Neural progenitor cell (in vitro differentiated cells): ENCODE results near the gene PACRG. TPM values are rescaled to one million over a fixed set of nuclear protein-coding genes. Genes with fewer than 3 reads are reported as not detected.

ENCODE experiments used
- DNase-seq: peaks from one replicate; pipeline ENCODE4 v3.0.0-alpha.2; 2016; ENCODE audit warnings: low spot score
- H2AFZ ChIP-seq: fragments of 200-600 bp; sonication (generic); replicated peaks from 2 replicates; pipeline ENCODE4 v1.6.1; 2016; ENCODE audit warnings: antibody characterized with exemption
- H3F3A ChIP-seq: fragments of 200-600 bp; sonication (generic); 2 replicates; pipeline ENCODE4 v1.6.1; 2016; ENCODE audit warnings: antibody characterized with exemption, low read depth
- H3K27ac ChIP-seq: fragments of 200-600 bp; sonication (generic); 2 replicates; pipeline ENCODE4 v1.5.1; 2016; ENCODE audit warnings: mild to moderate bottlenecking
- H3K27me3 ChIP-seq: fragments of 200-600 bp; sonication (generic); 2 replicates; pipeline ENCODE4 v1.6.1; 2016; ENCODE audit warnings: mild to moderate bottlenecking, moderate library complexity
- H3K36me3 ChIP-seq: fragments of 200-600 bp; sonication (generic); 2 replicates; pipeline ENCODE4 v1.5.1; 2016
- H3K4me1 ChIP-seq: fragments of 200-600 bp; sonication (generic); 2 replicates; pipeline ENCODE4 v1.6.1; 2016; ENCODE audit warnings: mixed run types
- H3K4me2 ChIP-seq: fragments of 200-600 bp; sonication (generic); 2 replicates; pipeline ENCODE4 v1.6.1; 2016
- H3K4me3 ChIP-seq: fragments of 200-600 bp; sonication (generic); 2 replicates; pipeline ENCODE4 v1.5.1; 2016
- H3K79me2 ChIP-seq: fragments of 200-600 bp; sonication (generic); 2 replicates; pipeline ENCODE4 v1.6.1; 2016; ENCODE audit warnings: low read depth
- H3K9ac ChIP-seq: fragments of 200-600 bp; sonication (generic); 2 replicates; pipeline ENCODE4 v1.6.1; 2016
- H3K9me3 ChIP-seq: fragments of 200-600 bp; sonication (generic); 2 replicates; pipeline ENCODE4 v1.5.1; 2016; ENCODE audit warnings: low read depth
- H4K20me1 ChIP-seq: fragments of 200-600 bp; sonication (generic); 2 replicates; pipeline ENCODE4 v1.6.1; 2016; ENCODE audit warnings: low read depth
- H3K27ac Mint-ChIP-seq: 3 replicates; pipeline ENCODE4 v1.8.0; 2021; ENCODE audit warnings: mixed read lengths
- H3K27me3 Mint-ChIP-seq: 2 replicates; pipeline ENCODE4 v1.8.0; 2022; ENCODE audit warnings: low read depth, mild to moderate bottlenecking, inconsistent platforms, moderate library complexity, mixed read lengths; ENCODE audit not compliant: insufficient read depth
- H3K36me3 Mint-ChIP-seq: 3 replicates; pipeline ENCODE4 v1.8.0; 2021; ENCODE audit warnings: mixed read lengths
- H3K4me1 Mint-ChIP-seq: 3 replicates; pipeline ENCODE4 v1.8.0; 2021; ENCODE audit warnings: mixed read lengths
- H3K4me3 Mint-ChIP-seq: 3 replicates; pipeline ENCODE4 v1.8.0; 2021; ENCODE audit warnings: mild to moderate bottlenecking, moderate library complexity, mixed read lengths
- H3K9me3 Mint-ChIP-seq: 3 replicates; pipeline ENCODE4 v1.8.0; 2020; ENCODE audit warnings: mixed read lengths
- CTCF ChIP-seq: fragments of 200-600 bp; sonication (generic); IDR thresholded peaks from 2 replicates; pipeline ENCODE4 v1.5.1; 2017; ENCODE audit warnings: antibody characterized with exemption, mild to moderate bottlenecking
- EZH2 ChIP-seq: fragments of 200-600 bp; sonication (generic); IDR thresholded peaks from 2 replicates; pipeline ENCODE4 v1.6.1; 2017; ENCODE audit warnings: antibody characterized with exemption, mild to moderate bottlenecking, moderate library complexity
- EZH2phosphoT487 ChIP-seq: fragments of 200-600 bp; sonication (generic); IDR thresholded peaks from 2 replicates; pipeline ENCODE4 v1.6.1; 2017; ENCODE audit warnings: antibody characterized with exemption
- total RNA-seq: library from RNA; depleted of rRNA; stranded (reverse); fragments of >200 nt; gene quantifications from 2 replicates; pipeline ENCODE4 v1.2.3, GENCODE V29; 2015; ENCODE audit warnings: low replicate concordance

PACRG gene
- total RNA-seq, 1 donor from 2014 or later = 0.30 TPM

- no peak overlapping the region for H3K4me2 ChIP-seq
- Mint-ChIP-seq H3K36me3 (no peaks in the 10 kb centered on the region), H3K9me3 (no peaks in the 10 kb centered on the region), H3K27me3 (no peaks in the 10 kb centered on the region), H3K4me3 (no peak overlapping the region), H3K4me1 (no peaks in the 10 kb centered on the region), H3K27ac (no peak overlapping the region)
- H3K4me3 ChIP-seq = no peak overlapping the region
- H2AFZ ChIP-seq = no peak overlapping the region
- no peaks in the 10 kb centered on the region for H3K4me1 ChIP-seq
- H3K9ac ChIP-seq = no peak overlapping the region
- no peaks in the 10 kb centered on the region for H4K20me1 ChIP-seq
- TF ChIP-seq EZH2phosphoT487 (no peak), CTCF (no peak), EZH2 (no peak)
- no peaks in the 10 kb centered on the region for H3F3A ChIP-seq
- no peaks in the 10 kb centered on the region for H3K27me3 ChIP-seq
- no peaks in the 10 kb centered on the region for H3K36me3 ChIP-seq
- H3K9me3 ChIP-seq = no peaks in the 10 kb centered on the region
- DNase-seq = no peak
- H3K27ac ChIP-seq = no peak overlapping the region
- no peaks in the 10 kb centered on the region for H3K79me2 ChIP-seq
These were observed 553.9 kb downstream of the PACRG start for GRCh38 chr6:163281634-163282033.

DNA sequence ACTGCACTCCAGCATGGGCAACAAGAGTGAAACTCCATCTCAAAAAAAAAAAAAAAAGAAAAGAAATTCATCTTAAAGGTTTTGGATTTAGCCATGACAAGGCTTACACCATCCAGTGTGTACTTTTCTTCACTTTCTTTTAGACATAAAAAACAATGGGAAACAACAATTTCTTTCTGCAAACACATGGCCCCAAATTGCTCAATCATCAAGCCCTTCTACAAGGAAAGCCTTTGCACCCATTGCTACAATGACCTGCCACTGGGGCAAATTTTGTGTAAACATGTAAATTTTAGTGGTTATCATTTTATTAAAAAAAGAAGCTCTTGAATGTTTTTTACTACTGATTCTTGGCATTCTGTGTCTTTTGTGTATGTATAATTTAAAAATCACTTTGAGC, 554.9 kb downstream of the PACRG start:
- Mint-ChIP-seq H3K4me3 (no peak overlapping the region), H3K36me3 (no peaks in the 10 kb centered on the region), H3K27ac (no peak overlapping the region), H3K4me1 (no peaks in the 10 kb centered on the region), H3K9me3 (no peaks in the 10 kb centered on the region), H3K27me3 (no peaks in the 10 kb centered on the region)
- Histone ChIP-seq H4K20me1 (no peaks in the 10 kb centered on the region), H3K4me3 (no peak overlapping the region), H3K27ac (no peak overlapping the region), H3K36me3 (no peaks in the 10 kb centered on the region), H3F3A (no peaks in the 10 kb centered on the region), H3K79me2 (no peaks in the 10 kb centered on the region), H2AFZ (no peak overlapping the region), H3K9me3 (no peaks in the 10 kb centered on the region), H3K4me2 (no peak overlapping the region), H3K27me3 (no peaks in the 10 kb centered on the region), H3K4me1 (no peaks in the 10 kb centered on the region), H3K9ac (no peak overlapping the region)
- TF ChIP-seq EZH2 (no peak), CTCF (no peak), EZH2phosphoT487 (no peak)
- DNase-seq = no peak

- no peak overlapping the region for H3K27ac Mint-ChIP-seq
- Histone ChIP-seq H3K27ac (no peak overlapping the region), H3K9me3 (no peaks in the 10 kb centered on the region), H3F3A (no peaks in the 10 kb centered on the region), H3K9ac (no peak overlapping the region), H3K79me2 (no peaks in the 10 kb centered on the region), H2AFZ (no peak overlapping the region), H3K36me3 (no peaks in the 10 kb centered on the region), H3K4me1 (no peaks in the 10 kb centered on the region), H3K4me2 (no peak overlapping the region), H4K20me1 (no peaks in the 10 kb centered on the region), H3K27me3 (no peaks in the 10 kb centered on the region), H3K4me3 (no peak overlapping the region)
- peaks cover 2% of the 10 kb centered on the region for H3K27me3 Mint-ChIP-seq
- H3K36me3 Mint-ChIP-seq = no peaks in the 10 kb centered on the region
- TF ChIP-seq CTCF = no peak
- no peak for TF ChIP-seq EZH2phosphoT487
- no peak for TF ChIP-seq EZH2
- H3K4me1 Mint-ChIP-seq = peaks cover 5% of the 10 kb centered on the region
- no peaks in the 10 kb centered on the region for H3K9me3 Mint-ChIP-seq
- no peak overlapping the region for H3K4me3 Mint-ChIP-seq
- no peak for DNase-seq
These were observed 556.4 kb downstream of the PACRG start for GRCh38 chr6:163284151-163284550.
